Adipose tissue (tissue), 3 donors: ENCODE measurements around the gene SLC22A4. TPM values are rescaled to one million over a fixed set of nuclear protein-coding genes. Genes with fewer than 3 reads are reported as not detected.

Experiments
- H3K27ac ChIP-seq: one replicate; pipeline ENCODE4 v1.5.1; 2013; ENCODE audit warnings: low read depth, low read length
- WGBS, 3 donors: extraction: QIAGEN DNeasy Blood & Tissue Kit; methylation state at CpG; one replicate each; pipeline ENCODE4 v1.1.7; 2013; 5-methylcytosine and 5-hydroxymethylcytosine counted together
- polyA plus RNA-seq, 3 donors: library from polyadenylated mRNA; stranded (reverse); fragments of 200-250 nt; gene quantifications; one replicate each; pipeline ENCODE4 v1.2.3, GENCODE V29; 2013
- donor health status: healthy with polysubstance abuse.
- donor health status: Bipolar disorder and iron deficiency.
- donor health status: healthy.

The SLC22A4 gene
- 1 to 10 TPM in 2 of 3 donors, under 1 TPM in 1; 0.23 to 3.0 (median 2.0) TPM for polyA plus RNA-seq

- H3K27ac ChIP-seq, result peak within 1 kb of the TSS; percentile 96
- WGBS, 3 donors, result 0% methylated on average over 47 to 63 of the region's 63 CpGs
Measured at GRCh38 chr5:132293992-132294727, at the start of gene SLC22A4. Gene SLC22A4, plus strand, starts transcription at chr5:132294394. Its CDS starts 223 bp downstream, at chr5:132294617.

DNA sequence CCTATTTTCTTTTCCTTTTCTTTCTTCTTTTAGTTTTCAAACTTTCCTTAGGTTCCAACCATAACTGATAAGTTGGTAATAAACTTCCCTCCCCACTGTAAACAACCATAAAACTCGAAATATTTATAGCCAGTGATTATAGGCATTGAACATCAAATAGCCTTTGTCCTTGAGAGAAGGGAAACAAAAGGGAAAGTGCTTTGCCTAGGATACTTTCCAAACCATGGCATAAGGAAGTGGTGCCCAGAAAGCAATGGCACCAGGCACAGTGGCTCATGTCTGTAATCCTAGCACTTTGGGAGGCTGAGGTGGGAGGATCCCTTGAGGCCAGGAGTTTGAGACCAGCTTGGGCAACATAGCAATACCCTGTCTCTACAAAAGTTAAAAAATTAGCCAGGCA, 48.6 kb upstream of the SLC22A4 start:
- 39 to 81% (median 48%) methylated on average over 1 of the region's 1 CpG for WGBS, 3 donors
- H3K27ac ChIP-seq, result no peak overlapping the region

DNA sequence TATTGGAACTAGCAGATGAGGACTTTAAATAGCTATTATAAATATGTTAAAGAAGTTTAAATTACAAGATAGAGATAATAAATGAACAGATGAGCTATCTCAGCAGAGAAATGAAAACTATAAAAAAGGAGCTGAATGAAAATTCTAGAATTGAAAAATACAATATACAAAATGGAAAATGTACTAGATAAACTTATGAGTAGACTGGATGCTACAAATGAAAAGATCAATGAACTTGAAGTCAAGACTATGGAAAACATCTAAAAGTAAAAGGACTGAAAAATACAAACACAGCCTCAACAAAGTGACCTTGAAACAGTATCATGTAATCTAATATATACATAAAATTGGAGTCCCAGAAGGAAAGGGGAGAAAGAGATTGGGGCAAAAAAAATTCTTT, 47.4 kb upstream of the SLC22A4 start:
- no peak overlapping the region for H3K27ac ChIP-seq

GRCh38 chr5:132250547-132250946, 43.6 kb upstream of the SLC22A4 start:
- 95 to 100% (median 96%) methylated on average over 2 of the region's 2 CpGs for WGBS, 3 donors
- H3K27ac ChIP-seq, result no peak overlapping the region

DNA sequence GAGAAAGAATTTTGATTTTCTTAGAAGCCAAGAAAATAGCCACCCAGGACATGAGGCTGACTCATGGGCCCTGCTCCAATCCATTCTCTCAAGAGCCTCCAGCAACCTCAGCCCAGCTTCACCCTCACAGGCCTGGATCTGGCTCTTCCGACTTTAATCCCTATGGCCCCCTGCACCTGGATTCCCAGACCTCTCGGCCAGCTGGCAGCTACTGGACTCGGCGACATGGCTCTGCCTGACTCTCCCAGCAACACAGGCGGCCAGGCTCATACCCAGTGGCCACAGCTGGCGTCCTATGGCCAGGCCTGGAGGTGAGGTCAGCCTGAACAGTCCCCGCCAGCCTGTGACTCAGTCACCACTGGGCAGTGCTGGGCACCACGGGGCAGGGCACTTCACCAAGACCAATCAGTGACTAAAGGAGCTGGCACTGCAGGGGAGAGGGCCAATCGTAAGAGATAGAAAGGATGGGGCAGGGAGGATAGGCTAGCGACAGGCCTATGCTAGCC, 42.9 kb upstream of the SLC22A4 start:
- no peak overlapping the region for H3K27ac ChIP-seq
- WGBS, 3 donors, result 89 to 94% (median 93%) methylated on average over 10 of the region's 10 CpGs

- H3K27ac ChIP-seq, result no peak overlapping the region
- 41 to 82% (median 53%) methylated on average over 4 of the region's 4 CpGs for WGBS, 3 donors
Measured at GRCh38 chr5:132253008-132253441, 41.2 kb upstream of the SLC22A4 start.

DNA sequence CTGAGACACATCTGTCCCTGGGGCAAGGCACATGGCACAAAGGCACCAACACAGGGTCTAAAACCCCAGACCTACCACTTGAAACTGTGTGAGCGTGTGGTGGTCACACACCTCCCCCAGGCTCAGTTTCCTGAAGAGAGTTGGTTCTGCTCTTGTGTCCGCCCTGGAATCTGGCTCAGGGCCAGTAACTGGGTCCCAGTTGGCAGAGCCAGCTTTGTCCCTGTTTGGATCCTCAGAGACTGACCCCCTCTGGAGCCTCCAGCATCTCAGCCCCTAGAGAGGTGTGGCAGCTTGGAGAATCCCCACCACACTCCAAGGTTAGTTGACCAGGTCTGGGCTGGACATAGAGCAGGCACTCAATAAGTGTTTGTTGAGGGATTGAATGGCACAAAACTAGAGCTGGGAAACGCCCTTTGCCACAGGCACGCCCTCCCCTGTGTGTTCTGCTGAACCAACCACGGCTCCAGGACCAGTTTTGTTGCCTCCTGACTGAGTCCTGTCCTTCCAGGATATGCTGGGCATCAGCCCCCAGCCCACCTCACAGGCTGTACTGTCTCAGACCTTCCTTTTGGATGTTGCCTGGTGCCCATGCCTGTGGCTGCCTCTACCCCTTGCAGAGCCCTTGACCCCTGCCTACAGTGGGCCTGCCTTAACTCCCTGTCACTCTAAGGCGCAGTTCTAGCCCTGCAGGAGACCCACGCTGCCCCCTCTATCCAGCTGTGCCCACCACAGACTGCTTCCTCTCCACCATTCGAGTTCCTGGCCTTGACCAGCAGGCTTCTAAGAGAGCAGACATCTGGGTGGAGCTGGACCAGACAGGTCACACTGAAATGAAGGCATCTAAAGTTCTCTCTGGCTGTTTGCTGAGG, 40.5 kb upstream of the SLC22A4 start:
- 85 to 91% (median 89%) methylated on average over 8 of the region's 8 CpGs for WGBS, 3 donors
- no peak overlapping the region for H3K27ac ChIP-seq

- WGBS, 3 donors, result 25 to 61% (median 47%) methylated on average over 6 to 7 of the region's 7 CpGs
- H3K27ac ChIP-seq, result no peak overlapping the region
Measured at GRCh38 chr5:132254321-132254977, 39.7 kb upstream of the SLC22A4 start.

GRCh38 chr5:132256086-132256782, 38.0 kb upstream of the SLC22A4 start:
- no peak overlapping the region for H3K27ac ChIP-seq
- 96 to 99% (median 96%) methylated on average over 4 of the region's 4 CpGs for WGBS, 3 donors

DNA sequence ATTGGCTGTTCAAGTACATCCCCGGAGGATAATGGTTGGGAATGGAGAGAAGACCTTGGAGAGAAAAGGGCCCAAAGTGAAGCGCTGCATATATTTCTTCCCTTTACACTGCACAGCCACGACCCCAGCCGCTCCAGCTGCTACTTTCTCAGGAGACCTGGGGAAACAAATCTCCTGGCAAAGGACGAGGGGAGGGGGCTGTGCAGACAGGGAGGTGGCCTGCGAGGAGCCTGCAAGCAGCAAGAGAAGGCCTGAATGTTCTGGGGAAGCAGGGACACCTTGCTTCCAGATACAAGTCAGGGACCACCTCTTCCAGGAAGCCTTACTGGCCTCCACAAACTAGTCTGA, 37.4 kb upstream of the SLC22A4 start:
- H3K27ac ChIP-seq, result no peak overlapping the region
- WGBS, 3 donors, result 83 to 93% (median 92%) methylated on average over 6 of the region's 6 CpGs

GRCh38 chr5:132257131-132258101, 36.8 kb upstream of the SLC22A4 start, which contains the start of gene PDLIM4:
Gene PDLIM4, plus strand, starts transcription at chr5:132257696. Its CDS starts 39 bp downstream, at chr5:132257735.
- 19 to 29% (median 22%) methylated on average over 58 to 87 of the region's 88 CpGs for WGBS, 3 donors
- peak within 1 kb of the TSS; percentile 90 for H3K27ac ChIP-seq

DNA sequence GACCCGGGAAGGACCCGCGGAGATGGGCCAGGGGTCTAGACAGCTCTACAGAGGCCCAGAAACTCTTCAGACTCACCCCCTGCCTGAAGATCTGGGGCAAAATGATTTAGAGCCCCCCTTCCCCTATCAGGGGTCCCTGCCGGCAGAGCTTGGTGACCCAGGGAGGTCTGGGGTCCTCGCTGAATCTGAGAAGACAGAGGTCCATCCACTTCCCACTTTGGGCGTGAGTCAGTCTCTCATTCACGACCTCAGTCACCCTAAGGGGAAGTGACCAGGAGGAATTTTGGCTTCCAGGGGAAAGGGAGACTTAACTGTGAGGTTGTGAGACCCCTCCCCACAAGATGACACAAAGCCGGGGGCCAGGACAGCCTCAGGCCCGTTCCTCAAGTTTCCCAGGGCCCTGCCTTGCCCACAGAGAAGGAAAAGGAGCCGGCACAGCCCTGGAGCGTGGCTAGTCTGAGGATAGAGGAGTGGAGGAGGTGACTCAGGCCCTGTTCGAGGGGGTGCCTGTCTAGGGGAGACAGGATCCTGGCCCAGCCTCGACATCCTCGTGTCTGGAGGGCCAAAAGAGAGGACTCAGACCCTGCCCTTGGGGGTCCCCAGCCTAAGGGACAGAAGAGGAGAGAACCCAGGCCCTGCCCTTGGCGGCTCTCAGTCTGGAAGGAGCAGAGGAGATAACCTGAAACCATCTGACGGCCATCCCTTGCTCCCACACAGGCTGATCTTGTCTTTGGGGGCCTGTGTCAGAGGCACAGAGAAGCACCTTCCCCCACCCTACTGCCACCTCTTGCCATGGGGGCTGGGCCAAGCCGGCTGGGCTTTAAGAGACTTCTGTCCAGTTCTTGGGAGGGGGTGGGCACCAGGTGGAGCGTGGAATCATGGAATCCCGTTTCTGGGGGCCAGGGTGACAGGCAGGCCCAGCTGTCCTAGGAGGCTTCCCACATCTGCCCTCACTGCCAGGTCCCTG, 35.8 kb upstream of the SLC22A4 start:
- H3K27ac ChIP-seq, result peak overlapping the region; percentile 90
- WGBS, 3 donors, result 42 to 70% (median 57%) methylated on average over 19 of the region's 19 CpGs

GRCh38 chr5:132259069-132259851, 34.9 kb upstream of the SLC22A4 start:
- WGBS, 3 donors, result 70 to 82% (median 76%) methylated on average over 24 of the region's 24 CpGs
- peak overlapping the region; percentile 90 for H3K27ac ChIP-seq

DNA sequence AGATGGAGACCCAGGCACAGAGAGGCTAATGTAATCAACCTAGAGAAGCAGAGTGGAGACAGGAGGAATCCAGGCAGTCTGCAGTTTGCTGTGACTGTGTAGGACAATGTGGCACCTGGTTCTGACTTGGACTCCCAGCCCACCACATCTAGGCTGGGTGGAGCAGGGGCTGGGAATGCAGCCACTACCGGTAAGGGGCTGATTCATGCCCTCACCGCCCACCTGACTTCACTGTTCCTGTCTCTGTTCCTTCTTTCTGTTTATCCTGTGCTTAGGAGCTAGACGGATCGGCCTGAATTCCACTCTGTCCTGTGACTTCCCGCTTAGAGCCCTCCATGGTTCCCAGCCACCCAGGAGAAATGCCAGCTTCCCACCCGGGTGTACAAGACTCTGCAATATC, 34.1 kb upstream of the SLC22A4 start:
- H3K27ac ChIP-seq, result peak overlapping the region; percentile 24
- WGBS, 3 donors, result 46 to 85% (median 57%) methylated on average over 6 of the region's 6 CpGs
